Suprapubic skin (tissue), 4 donors: ENCODE results near the gene FCN2.

ENCODE experiments used
- CTCF ChIP-seq, 2 donors: fragments of 200-600 bp in 1 of 2; fragments of 450-650 bp in 1 of 2; sonication (generic) in 1 of 2; IDR thresholded peaks; one replicate each; pipeline ENCODE4 v1.5.1; 2016 to 2019; ENCODE audit warnings: antibody characterized with exemption in 2 of 2, mild to moderate bottlenecking in 1 of 2, moderate library complexity in 1 of 2
- POLR2A ChIP-seq, 2 donors: fragments of 450-650 bp; IDR thresholded peaks; one replicate each; pipeline ENCODE4 v1.6.1; 2017; ENCODE audit warnings: antibody characterized with exemption in 2 of 2, mild to moderate bottlenecking in 2 of 2, moderate library complexity in 2 of 2
- POLR2AphosphoS5 ChIP-seq, 3 donors: sonication (generic); formaldehyde crosslinking; IDR thresholded peaks; one replicate each; pipeline ENCODE4 v1.6.1; 2017; ENCODE audit warnings: antibody characterized with exemption in 3 of 3

GRCh38 chr9:134846699-134847098 lies 33.9 kb upstream of the FCN2 start:
- TF ChIP-seq CTCF (IDR thresholded peaks at IDR 0.05) (no peak), POLR2A (IDR thresholded peaks at IDR 0.05) (no peak), POLR2AphosphoS5 (IDR thresholded peaks at IDR 0.05) (no peak)
